HG03558 (cell line): ENCODE measurements around the gene MSX1.

Experiments used
- ATAC-seq: cut with Tn5 transposase; IDR thresholded peaks from one replicate; pipeline ENCODE4 v1.9.1; 2021; ENCODE audit warnings: moderate number of reproducible peaks; ENCODE audit not compliant: unreplicated experiment; ENCODE audit errors: extremely low read depth

The MSX1 gene

DNA sequence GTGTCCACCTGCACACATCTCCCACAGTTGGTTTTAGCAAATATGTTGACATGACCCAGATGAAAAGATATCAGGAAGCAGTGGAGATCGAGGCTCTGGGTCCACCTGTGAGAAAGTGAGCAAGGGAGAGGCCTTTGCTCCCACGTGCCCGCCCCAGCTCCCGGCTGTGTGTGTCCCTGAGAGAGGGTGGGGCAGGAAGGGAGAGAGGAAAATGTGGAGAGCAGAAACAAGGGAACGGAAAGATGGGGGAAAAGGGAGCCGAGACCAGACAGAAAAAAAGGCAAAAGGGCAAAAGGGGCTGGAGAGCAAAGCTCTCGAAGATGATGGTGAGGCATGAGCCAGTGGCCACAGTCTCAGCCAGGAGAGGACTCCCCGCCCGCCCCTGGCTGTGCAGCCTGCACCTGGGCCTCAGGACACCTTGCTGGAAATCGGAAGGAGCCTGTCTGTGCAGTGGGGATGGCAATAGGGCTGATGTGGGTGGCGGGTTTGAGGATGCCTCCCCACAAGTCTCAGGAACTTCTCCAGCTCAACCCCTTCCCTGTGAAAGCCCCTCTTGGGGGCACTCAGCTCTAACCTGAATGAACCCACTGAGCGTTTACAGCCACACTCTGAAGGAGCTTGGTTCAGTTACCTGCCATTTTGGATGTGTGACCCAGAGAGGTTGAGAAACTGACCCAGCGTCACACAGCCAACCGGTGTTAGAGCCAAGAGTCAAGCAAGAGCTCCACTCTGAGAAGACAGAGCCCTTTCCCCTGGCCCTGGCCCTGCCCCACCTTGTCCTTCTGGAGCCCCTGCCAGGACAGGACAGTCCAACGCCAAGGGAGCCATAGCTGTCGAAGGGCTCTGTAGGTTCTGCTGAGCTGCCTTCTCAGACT is 20.3 kb upstream of the MSX1 start:
- ATAC-seq = no peak

DNA sequence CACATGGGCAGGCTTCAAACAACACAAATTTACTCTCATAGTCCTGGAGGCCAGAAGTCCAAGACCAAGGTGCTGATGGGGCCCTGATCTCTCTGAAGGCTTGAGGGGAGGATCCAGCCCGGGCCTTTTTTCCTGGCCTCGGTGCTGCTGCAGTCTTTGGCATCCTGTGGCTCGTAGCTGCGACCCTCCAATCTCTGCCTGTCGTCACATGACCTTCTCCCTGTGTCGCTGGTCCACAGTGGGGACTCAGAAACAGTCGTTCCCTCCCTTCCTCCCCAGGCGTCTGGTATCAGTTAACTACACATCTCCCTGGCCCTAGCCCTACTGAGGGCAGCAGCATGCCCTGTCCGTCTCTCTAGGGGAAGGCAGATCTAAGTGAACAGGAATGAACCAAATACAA is 19.1 kb upstream of the MSX1 start:
- no peak for ATAC-seq

DNA sequence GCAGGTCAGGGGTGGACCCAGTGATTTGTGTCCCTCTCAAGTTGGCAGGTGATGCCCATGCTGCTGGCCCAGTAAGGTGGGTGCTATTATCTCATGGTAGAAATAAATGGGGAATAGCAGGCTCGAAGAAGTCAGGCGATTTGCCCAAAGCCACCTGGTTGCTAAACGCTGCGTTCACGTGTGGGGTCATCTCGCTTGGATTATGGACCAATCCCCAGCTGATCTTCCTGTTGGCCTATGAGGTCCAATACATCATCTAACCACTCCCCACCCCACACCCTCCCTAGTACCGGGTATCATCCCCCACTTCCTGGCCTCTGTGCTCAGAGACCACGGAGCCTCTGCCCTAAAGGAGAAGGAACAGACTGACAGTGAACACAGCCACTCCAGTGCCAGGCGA is 18.3 kb upstream of the MSX1 start:
- no peak for ATAC-seq

DNA sequence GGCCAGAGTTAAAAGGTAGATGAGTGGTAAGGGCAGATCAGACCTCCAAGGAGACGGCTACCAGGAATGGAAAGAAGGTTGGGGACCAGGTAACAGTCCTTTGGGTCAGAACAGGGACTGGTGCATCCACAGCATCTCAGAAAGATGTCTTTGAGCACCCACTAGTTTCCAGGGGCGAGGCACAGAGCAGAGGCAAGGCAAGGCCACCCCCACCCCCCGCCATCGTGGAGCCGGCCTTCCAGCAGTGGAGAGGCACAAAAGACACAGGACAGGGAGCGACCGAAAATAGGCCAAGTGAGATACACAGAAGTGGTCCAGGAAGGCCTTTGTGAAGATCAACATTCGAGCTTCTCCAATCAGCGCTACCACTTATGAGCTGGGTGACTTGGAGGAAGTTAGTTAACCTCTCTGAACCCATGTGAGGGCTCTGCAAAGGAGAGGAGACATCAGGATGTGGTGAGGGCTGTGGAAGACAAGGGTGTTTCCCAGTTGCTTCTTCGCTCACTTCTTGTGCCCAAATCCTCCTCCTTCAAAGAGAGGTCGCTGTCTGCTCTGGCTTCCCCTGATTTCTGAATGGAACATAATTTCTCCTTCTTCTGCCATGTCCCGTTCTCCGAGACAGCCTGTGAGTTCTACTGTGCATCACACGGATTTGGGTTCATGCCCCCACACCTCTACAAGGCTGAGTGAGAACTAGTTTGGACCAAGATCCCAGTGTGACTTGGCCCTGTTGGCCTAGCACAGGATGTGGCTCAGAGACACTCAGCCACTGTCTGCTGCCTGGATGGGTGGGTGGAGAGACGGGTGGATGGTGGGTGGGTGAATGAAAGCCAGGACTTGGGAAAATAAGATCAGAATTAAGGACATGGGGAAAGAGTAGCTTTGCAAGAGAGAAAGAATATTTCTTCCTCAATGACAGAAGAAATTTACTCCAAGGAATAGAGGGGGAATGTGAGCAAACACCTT is 16.7 kb upstream of the MSX1 start:
- ATAC-seq = no peak

DNA sequence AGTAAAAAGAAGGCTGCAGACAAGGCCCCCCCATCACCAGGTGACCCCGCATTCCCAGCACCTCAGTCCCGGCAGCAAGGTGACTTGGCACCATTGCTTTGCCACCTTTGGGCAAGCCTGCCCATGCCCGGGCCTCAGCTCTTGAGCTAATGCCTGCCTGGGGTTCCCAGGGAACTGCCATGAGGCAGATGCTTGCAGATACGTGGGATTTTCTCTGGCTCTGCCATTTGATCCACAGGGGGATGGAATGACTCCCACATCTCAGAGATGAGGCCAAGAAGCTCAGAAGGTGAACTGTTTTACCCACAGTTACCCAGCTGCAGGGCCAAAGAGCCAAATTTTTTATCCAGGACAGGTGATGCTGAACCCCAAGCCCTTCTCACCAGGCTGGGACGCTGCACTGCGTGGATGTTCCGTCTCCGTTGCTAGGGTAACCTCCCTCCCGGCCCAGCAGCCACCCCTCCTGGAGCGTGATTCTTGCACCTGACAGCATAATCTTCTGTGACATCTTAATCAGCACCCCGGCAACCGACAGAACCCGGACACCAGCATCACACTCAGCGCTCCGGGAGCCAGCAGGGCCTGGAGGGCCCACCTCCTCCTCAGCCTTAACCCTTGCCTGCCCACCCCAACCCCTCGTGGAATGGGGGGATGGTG is 15.7 kb upstream of the MSX1 start:
- no peak for ATAC-seq

DNA sequence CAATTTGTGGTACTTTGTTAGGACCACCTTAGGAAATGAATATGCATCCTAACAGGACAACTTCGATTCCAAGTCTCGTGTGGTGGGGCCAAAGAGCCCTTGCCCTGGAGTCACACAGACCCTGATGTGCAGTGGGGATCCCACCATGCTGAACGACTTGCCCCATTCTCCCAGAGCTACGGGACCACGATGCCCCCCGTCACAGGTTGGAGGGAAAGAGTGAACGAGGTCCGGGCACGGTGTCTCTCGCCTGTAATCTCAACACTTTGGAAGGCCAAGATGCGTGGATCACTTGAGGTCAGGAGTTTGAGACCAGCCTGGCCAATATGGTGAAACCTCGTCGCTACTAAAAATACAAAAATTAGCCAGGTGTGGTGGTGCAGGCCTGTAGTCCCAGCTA is 14.4 kb upstream of the MSX1 start:
- ATAC-seq = no peak

DNA sequence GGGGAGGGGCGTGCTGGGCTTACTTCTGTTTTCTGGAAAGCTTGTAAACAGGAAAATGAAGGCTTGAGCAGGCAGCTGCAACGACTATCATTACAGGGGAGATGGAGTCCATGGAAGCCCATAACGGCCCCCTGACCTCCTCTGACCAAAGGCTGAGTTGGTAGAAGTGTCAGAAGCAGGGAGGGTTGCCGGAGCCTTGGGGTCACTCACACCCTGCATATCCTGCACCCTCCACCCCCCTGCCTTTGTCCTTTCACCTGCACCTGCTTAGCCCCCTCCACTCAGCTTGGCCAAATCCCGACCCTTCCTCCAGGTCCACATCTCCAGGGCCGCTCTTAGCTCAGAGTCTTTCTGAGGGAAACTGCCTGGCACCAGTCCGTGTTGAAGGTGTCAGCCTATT is 12.5 kb upstream of the MSX1 start:
- ATAC-seq = no peak

DNA sequence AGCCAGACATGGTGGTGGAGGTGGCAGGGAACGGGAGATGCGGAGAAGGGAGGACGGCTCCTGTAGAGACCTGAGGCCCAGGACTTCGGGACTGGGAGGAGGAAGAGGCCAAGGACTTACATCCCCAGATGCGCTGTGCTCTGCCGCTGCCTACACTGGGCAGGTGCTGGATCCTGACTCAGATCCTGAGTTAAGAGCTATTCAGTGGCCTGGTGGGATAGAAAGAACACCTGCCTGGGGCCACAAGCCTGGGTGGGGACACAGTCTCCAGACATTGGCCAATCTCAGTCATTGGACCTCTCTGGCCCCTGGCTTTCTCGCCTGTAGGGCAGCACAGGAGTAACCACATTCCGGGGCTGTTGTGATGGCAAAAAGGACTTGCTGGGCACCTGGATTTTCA is 10.9 kb upstream of the MSX1 start:
- ATAC-seq = no peak

DNA sequence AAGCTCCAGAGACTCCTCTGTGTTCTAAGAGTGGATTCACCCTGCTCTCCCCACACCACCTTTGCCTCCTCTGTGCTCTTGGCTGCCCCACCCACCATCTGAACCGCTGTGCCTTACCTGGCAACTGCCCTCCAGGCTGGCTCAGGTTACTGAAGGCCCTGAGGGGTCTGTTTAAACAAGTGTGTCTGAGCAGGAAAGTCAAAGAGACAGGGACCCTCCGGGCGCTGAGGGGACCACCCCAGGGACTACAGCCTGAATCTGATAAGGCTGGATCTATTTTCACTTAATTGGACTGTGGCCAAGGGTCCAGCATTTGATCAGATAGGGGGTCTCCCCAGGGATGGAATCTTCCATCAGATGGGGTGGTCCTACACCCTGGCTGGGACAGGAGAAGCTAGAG is 10.4 kb upstream of the MSX1 start:
- no peak for ATAC-seq

DNA sequence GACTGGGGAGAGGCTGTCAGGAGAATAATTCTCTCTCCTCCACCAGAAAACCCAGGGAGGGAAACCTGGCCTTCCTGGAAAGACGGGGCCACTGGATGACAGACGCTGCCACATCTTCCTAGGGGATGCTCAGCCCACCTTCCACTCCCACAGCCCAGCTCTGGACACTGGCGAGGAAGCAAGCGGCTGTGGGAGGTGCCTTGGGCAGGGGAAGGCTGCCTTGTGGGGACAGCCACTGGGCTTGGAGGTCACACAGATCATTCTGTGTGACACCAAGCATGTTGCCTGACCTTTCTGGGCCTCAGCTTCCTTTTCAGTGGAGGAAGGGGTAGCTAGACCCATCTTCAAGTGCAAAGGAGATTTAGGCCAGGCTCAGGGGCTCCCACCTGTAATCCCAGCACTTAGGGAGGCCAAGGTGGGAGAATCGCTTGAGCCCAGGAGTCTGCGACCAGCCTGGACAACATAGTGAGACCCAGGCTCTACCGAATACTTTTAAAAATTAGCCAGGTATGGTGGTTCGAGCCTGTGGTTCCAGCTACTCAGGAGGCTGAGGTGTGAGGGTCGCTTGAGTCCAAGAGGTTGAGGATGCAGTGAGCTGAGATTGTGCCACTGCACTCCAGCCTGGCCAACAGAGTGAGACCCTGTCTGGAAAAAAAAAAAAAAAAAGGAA is 9.8 kb upstream of the MSX1 start:
- ATAC-seq = no peak

DNA sequence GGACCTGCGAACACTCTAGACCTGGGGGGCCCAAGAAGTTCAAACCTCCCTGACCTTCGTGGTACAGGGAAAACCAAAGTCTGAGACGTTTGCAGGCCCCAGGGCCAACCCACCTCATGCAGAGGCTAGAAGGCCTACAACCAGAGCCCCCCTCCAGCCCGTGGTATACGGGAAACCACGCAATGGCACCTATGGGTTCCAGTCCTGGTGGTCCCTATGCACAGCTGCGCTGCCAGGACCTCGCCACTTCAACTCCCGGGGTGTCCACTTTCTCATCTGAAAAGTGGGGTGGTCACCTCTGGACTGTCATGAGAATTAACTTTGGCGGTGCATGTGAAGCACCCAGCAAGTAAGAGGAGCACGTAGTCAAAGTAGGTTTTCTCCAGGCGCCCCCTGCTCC is 8.4 kb upstream of the MSX1 start:
- ATAC-seq = no peak

DNA sequence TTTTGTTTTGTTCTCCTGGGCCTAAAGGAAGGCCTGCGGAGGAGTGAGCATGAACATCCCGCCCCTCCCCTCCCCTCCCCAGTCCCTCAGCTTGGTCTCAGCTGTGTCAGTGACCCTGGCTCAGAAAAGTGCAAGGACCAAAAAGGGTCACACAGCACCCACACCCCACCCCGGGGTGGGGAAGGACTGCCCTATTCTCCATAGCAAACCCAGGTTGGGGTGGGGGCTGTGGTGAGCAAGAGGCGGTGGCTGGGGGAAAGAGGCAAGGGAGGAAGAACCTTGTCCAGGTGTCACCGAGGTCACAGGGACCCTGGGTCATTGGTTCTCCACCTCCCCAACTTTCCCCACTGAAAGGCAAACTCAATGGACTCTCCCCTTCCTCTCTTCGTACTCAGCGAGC is 7.6 kb upstream of the MSX1 start:
- no peak for ATAC-seq

DNA sequence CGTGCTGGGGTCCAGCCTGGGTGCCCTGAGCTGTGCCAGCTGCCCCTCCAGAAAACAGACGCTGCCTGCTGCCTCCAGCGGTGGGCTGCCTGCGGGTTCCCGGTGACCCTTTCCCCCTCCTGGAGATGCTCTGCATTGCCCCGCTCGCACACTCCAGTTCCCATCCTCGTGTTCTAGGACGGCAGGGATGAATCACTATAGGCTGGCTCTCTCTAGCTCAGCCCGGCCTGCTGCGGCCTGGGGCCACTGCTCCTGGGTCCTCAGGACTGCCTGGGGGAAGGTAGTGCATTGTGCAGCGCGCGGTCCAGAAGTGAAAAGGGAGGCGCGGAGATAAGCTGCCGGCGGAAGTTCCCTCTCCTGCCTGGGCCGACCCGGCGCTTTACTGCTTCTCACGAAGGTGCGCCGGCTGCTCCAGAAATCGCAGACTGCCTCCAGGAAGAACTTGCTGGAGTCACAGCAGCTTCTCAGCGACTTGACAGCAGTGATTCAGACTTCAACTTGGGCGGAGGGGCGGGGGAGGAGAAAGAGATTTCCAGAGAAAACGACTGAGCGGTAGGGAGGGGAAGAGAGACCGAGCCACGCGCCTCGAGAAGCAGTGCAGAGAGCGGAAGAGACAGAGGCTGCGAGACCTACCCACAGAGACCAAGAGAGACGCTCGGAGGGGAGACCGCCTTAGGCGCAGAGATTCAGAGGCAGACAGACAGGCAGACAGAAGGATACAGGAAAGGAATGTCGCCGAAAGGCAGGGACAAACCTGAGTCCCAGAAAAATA is 6.7 kb upstream of the MSX1 start:
- no peak for ATAC-seq

DNA sequence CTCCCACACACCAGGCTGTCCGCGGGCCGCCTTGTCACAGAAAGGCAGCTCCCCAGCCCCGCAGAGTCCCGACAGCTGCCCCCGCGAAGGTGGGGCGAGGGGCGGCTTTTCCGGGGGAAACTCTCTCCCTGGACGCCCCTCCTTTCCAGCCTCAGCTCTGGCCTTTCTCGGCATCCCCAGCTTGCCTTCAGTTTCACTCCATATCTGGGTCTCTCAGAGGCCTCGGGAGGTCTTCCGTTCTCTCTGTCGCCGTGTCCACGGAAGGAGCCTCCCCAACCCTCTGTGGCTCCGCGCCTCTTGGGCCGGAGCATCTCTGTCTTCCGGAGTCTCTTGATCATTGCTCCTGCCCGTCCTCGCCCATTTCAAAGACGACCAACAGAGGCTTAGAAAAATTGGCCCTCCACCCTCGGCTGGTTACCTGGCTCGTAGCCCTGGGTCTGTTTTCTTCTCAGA is 6.1 kb upstream of the MSX1 start:
- no peak for ATAC-seq

DNA sequence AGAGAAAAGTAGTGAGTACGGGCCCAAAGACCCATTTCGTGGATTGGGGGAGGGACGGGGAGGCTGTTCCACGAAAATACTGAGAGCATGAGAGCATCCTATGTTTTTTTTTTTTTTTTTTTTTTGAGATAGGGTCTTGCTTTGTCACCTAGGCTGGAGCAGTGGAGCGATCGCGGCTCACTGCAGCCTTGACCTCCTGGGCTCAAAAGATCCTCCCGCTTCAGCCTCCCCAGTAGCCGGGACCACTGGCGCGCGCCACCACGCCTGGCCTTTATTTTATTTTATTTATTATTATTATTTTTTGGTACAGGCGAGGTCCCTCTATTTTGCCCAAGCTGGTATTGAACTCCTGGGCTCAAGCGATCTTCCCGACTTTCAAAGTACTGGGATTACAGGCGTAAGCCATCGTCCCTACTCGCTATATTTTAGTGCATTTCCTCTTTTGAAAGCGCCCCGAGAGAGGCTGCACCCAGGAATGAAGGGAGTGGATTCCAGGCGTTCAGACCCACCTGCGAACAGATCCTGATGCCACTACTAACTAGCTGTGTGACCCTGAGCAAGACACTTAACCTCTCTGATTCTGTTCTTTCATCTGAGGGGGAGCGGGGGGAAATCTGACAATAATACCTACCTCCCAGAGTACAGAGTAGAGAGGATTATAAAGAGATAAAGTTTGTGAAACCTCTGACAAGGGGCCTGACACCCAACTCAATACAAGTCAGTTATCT is 5.4 kb upstream of the MSX1 start:
- ATAC-seq = no peak

DNA sequence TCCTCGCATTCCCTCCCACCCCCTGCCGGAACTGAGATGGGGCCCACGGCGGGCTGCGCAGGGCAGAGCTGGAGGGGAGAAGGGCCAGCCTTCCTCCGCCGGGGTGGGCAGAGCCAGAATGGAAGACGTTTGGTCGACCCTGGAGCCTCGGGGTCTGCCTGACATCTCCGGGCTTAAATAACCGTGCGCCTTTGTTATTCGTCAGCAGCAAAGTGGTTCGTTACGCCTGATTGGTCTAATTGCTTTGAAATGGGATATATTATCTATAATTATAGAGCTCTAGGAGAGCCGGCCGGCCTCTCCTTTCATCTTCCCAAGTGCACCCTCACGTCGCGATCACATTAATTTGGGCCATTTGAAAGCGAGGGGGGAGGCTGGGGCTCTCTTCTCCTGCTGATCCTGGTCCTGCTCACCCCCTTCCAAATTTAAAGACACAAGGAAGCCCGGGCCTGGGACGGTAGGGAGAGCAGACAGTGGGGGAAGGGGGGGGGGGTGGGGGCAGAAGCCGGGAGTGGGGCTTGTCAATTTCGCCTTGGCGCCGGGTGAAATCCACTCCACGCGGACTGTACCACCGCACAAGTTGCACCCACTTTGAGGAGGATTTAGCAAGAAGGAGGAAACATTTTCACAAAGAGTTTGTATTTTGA is 4.7 kb upstream of the MSX1 start:
- no peak for ATAC-seq

DNA sequence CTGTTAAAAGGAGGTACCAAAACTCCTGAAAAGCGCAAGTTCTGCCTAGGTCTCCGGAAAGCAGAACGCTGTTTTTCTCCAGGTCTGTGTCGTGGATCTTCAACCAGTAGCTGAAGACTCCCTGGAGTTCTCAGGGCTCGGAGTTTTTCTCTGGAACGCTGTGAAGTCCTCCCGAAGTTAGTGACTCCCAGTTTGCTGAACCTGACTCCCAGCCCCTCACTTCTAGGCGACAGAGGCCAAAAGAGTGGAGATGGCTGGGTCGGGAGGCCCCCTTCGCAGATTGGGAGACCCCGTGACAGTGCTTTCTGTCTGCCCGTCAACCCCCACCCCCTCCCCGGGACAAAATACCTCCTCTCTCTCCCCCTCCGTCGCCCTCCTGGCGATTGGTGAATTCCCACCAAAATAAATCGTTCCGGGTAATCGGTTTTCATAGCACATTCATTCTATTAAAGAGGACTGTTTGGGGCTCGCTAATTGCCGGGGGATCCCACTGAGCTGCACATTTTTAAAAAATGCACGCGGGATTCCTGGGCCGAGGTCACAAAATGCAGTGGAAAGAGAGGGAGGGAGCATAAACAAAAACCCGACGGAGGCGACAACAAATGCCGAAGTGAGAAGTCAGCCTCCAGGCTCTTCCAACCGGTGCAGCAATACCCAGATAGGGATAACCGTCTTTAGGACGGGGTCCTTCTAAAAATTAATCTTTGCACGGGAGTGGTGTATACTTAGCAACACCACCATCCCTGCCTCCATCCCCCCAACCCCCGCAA is 4.0 kb upstream of the MSX1 start:
- no peak for ATAC-seq
